Measurements from ENCODE around the gene STK4. TPM values are rescaled to one million over a fixed set of nuclear protein-coding genes. Genes with fewer than 3 reads are reported as not detected.

The STK4 gene
- total RNA-seq, 2 donors from 2014 or later = 26.8 to 32.8 TPM

- ATAC-seq (no peak), DNase-seq (no peak)
These were observed 17.8 kb upstream of the STK4 start for GRCh38 chr20:44948513-44948912.

GRCh38 chr20:44950368-44950767, 15.9 kb upstream of the STK4 start:
- intact Hi-C loops (cut with DNase I, micrococcal nuclease) = no loop called here
- ATAC-seq (no peak), DNase-seq (no peak)

More at GRCh38 chr20:44948513-44948912, 17.8 kb upstream of the STK4 start:
- intact Hi-C loops (cut with DNase I, micrococcal nuclease) = no loop called here

DNA sequence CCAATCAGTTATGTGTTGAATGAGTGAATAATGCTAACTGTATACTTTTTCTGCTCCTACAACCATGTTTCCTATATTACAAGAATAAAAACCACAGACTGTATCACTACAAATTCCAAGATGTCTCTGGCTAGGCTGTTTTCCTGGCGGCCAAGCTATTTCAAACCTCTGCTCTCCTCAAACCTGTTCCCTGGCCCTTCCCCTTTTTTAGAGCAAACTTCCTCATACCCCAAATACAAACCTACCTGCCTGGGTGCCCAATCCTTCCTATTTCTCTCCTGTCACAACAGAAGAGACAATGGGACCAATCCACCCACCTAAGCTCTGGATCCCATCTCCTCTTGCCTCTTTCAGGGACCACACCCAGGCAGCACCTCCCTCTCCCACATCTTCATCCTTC, 13.6 kb upstream of the STK4 start:
- DNase-seq (no peak), ATAC-seq (no peak)
- intact Hi-C loops (cut with DNase I, micrococcal nuclease) = no loop called here

DNA sequence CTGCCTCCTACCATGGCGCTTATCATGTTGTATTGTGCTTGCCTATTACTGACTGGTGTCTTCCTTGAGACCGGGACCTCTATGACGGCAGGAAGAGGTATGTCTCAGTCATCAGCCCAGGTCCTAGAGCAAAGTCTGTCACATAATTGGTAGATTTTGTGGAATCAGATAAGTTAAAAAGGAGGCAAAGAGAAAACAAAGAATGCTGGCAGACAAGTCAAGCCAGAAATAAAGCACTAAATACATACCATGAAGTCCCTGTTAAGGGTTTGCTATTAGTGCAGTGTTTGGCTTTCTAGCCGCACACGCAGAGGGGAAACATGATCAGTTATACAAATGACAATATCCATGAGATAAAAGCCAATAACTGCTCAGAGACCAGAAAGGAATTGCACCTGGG, 12.1 kb upstream of the STK4 start:
- ATAC-seq = no peak
- intact Hi-C loops (cut with DNase I, micrococcal nuclease) = no loop called here
- DNase-seq = no peak

GRCh38 chr20:44955270-44955669, 11.0 kb upstream of the STK4 start:
- ATAC-seq = no peak
- DNase-seq = no peak
- intact Hi-C loops (cut with DNase I, micrococcal nuclease) = no loop called here

DNA sequence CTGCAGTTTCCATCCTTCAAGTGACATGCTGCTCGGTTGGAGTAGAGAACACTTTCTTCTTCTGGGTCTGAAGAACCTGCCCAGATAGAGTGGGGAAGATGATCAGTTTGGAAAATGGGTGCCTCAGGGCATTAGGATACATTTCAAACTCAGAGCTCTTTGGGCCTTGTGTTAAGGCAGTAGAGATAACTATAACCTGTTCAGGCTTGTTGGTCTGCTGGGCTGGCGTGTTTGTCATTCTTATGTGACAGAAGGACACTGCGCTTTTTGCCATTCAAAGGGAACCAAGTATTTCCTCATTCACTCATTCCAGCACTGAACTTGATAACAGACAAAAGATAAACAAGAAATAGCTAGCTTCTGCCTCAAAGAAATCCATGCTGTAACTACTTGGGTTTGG, 9.9 kb upstream of the STK4 start:
- intact Hi-C loops (cut with DNase I, micrococcal nuclease) = no loop called here
- no peak for ATAC-seq
- DNase-seq = no peak

DNA sequence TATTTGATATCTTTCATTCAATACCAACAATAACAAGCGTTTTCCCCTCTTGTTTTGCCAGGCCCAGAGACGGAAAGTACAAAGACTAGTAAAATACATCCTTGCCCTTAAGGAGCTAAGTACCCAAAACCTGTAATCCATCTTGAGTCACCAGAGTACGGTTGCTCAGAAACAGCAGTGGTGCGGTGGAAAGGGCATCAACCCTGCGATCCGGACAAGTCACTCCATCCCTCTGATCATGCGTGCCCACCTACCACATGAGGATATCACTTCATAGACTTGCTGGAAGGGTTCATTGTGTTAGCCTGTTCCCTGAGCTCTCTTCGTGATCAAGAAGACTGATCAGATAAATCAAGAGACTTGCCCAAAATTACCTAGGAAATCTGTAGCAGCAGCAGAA, 8.0 kb upstream of the STK4 start:
- ATAC-seq (no peak), DNase-seq (no peak)
- intact Hi-C loops (cut with DNase I, micrococcal nuclease) = no loop called here

DNA sequence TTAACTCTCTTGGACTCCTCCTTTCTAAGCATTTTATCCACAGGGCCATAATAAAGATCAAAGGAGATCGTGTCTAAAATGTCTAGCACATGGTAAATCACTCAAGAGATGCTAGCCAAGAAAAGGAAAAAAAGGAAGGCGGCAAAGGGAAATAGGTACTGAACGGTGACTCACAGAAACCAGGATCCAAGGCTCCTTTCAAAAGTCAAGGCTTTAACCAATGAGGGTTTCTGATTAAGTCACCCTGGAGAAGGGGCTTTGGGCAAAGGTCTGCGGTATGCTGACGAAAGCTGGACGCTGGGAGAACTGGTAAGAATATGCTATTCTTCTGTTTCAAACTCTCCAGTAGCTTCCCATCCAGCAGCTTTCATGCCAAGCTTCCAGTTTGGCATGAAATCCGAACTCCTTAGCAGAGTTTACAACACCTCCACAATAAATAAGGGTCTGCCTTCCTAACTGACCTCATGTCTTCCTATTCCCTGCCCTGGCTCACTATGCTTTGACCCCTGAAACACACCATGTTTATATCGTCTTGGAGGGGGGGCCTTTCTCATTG, 7.2 kb upstream of the STK4 start:
- intact Hi-C loops (cut with DNase I, micrococcal nuclease) = no loop called here
- ATAC-seq (no peak), DNase-seq (no peak)

GRCh38 chr20:44959638-44960102, 6.6 kb upstream of the STK4 start:
- intact Hi-C loops (cut with DNase I, micrococcal nuclease) = no loop called here
- ATAC-seq = peak; percentile 29
- DNase-seq = peak in 1 of 2 donors; percentile 46

DNA sequence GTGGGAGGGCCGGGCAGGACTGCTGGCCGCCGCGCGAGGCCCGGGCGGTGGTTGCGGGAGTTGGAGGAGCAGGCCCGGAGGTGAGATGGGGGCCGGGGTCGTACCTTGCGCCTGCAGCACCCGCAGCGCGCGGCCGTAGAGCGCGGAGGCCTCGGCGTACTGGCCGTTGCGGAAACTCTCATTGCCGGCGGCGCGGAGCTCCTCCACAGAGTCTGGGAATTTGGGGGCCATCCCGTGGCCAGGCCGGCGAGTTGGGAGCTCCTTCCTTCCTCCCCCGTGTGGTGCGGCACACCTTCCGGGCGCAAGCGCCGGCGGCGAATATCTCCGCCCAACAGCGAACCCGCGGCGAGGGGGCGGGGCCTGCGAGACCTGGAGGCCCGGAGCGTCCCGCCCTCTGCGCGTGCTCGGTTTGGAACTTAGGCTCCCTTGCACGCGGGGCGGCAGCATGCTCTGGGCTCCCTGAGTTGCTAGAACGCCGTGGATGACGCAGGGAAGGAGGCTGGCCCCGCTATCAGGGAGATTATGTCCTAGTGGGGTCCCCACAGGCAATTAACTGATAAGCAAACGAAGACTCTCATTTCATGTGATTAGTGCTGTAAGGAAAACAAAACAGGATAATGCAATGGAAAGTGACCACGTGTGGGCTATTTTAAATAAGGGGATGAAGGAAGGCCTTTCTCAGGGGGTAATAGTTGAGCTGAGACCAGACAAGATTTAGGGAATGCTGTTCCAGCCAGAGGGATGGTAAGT, 6.0 kb upstream of the STK4 start, which contains the start of gene TOMM34:
TSS of gene TOMM34 (minus strand) at position 295 of the 750 bp plus-strand sequence. CDS start at position 231, 64 bp downstream.
- intact Hi-C loops (cut with DNase I, micrococcal nuclease) = no loop called here
- ATAC-seq = peak; percentile 98
- DNase-seq = peak; percentile 95 to 99

DNA sequence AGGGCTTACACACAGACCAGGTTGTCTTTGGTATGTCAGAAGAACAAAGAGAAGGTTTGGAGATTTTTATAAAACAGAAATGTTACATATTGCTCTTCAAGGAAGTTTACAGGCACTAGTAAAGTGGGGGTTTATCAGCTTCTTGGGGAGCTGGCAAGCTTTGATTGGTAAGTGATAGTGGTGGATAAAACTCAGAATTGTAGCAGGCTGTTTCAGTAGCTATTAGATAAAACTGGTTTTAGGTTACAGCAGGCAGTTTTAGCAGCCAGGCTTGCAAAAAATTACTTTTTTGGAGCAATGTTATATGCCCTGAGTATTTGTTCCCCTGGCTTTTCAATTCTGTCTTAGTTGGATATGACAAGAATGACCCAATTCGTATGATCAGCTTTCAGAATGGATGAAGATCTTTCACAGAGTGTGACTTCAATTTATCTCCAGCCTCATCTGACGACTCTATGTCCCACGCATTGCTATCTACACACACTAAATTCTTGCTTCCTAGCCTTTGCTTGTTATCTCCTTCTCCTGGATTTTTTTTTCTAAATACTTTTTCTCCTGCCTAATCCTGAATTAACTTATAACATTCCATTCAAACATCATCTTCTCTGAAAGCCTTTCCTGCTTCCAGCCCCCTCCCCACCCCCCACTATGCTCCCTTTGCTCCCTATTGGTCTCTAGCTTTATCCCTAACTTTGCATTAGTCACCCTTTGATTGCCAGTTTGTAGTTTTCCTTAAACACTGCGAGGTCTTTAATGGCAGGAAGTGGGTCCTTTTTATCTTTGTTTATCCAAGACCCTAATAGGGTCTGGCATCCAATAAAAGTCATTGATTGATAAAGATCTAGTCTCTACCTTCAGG, 5.1 kb upstream of the STK4 start:
- DNase-seq = no peak
- intact Hi-C loops (cut with DNase I, micrococcal nuclease) = no loop called here
- no peak for ATAC-seq

- intact Hi-C loops (cut with DNase I, micrococcal nuclease) = no loop called here
- no peak for ATAC-seq
These were observed 4.4 kb upstream of the STK4 start for GRCh38 chr20:44961870-44962267.

DNA sequence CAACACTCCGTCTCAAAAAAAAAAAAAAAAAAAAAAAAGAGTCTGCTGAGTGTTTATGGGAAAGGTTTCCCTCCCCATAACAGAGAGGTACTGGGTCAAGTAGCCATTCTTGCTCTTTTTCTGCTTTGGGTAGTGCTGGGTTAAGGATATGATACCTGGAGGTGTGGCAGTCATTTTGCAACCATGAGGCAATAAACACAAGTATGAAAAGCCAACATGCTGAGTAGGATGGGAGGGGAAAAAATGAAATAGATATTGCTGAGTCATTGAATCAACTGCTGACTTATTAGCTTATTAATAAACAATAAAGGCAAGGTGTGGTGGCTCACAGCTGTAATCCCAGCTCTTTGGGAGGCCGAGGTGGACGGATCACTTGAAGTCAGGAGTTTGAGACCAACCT, 3.8 kb upstream of the STK4 start:
- no peak for ATAC-seq
- DNase-seq = no peak
- intact Hi-C loops (cut with DNase I, micrococcal nuclease) = no loop called here

More at GRCh38 chr20:44961870-44962267, 4.4 kb upstream of the STK4 start:
- DNase-seq = no peak

GRCh38 chr20:44963325-44964215, 2.7 kb upstream of the STK4 start:
- intact Hi-C loops (cut with DNase I, micrococcal nuclease) = no loop called here
- ATAC-seq = no peak
- DNase-seq = no peak

GRCh38 chr20:44965651-44966029, 672 bp upstream of the STK4 start:
- DNase-seq = no peak
- no peak for ATAC-seq
- intact Hi-C loops (cut with DNase I, micrococcal nuclease) = no loop called here

DNA sequence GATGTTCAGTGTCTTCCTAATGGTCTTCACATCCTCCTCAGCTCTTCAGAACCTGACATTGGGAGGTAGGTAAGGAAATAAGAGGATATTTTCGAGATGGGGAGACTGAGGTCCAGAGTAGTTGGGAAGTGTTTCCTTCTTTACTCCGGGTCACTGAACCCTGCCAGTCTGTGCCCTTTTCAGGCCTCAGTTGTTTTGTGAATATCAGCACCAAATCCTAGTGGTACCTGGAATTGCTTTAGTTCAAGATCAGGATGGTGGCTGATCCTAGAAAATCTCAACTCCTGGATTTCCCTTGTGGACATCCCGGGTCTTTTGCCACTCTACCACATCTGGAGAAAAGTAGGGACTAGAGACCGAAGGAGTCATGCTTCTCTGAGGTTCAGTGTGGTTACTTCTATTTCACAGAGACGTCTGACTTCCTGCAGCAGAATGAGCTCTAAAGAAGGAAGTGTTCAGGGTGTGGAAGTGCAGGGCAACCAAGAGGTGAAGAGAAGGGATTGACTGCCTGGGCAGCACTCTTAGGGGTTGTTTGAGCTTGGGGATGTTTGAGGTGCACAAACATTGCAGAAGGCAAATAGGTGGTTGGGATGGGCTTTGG, 995 bp downstream of the STK4 start:
- DNase-seq (no peak), ATAC-seq (peak; percentile 59)
- intact Hi-C loops (cut with DNase I, micrococcal nuclease) = no loop called here

GRCh38 chr20:44969300-44969894, 3.1 kb downstream of the STK4 start:
- DNase-seq (no peak), ATAC-seq (no peak)
- intact Hi-C loops (cut with DNase I, micrococcal nuclease) = no loop called here

DNA sequence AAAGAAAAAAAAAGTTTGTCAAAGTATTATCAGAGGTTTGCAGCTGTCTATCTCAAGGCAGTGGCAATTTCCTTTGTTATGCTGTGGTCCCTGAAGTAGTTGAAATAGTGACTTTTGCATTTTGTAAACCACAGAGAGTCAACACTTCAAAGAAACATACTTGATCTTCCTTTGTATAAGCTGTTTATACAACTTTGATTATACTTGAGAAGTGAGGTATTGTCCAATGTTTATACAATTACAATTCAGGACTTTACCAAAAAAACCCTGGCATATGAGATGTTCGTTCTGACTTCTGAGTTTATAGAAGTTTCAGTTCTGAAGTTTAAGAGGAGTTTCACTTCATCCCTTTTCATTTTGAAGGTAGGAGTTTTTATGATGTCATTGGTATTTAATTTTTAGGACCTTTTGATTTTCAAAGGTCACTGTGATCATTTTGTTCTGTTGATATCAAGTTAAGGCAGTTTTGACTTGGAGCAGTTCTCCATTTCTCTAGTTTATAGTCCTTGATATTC, 4.0 kb downstream of the STK4 start:
- no peak for ATAC-seq
- intact Hi-C loops (cut with DNase I, micrococcal nuclease) = no loop called here

More for the DNA sequence above, 4.0 kb downstream of the STK4 start:
- no peak for DNase-seq
